IMR-90 (cell line): ENCODE data around the gene PRLH. TPM values are rescaled to one million over a fixed set of nuclear protein-coding genes. Genes with fewer than 3 reads are reported as not detected.

Experiments used
- BHLHE40 ChIP-seq: fragments of 150-350 bp; IDR thresholded peaks from 2 replicates; pipeline ENCODE4 v1.6.1; 2016; ENCODE audit warnings: mild to moderate bottlenecking, low read depth, low read length
- ELK1 ChIP-seq: fragments of 150-350 bp; IDR thresholded peaks from 2 replicates; pipeline ENCODE4 v1.6.1; 2016; ENCODE audit warnings: low read depth, mild to moderate bottlenecking, low read length, moderate library complexity, borderline replicate concordance
- FOS ChIP-seq: fragments of 150-350 bp; IDR thresholded peaks from 2 replicates; pipeline ENCODE4 v1.6.1; 2016; ENCODE audit warnings: low read depth, low read length
- RAD21 ChIP-seq: IDR thresholded peaks from 2 replicates; pipeline ENCODE4 v1.6.1; 2012; ENCODE audit warnings: low read length, improper control_type of control experiment
- polyA plus RNA-seq, 3 experiments: library from polyadenylated mRNA; depleted of rRNA; stranded (reverse); fragments of >200 nt; gene quantifications; 2 replicates each; pipeline ENCODE4 v1.2.3, GENCODE V29; 2012; ENCODE audit warnings: low replicate concordance in 1 of 3
- total RNA-seq: library from RNA; depleted of rRNA; stranded (reverse); fragments of >200 nt; gene quantifications from 2 replicates; pipeline ENCODE4 v1.2.3, GENCODE V29; 2012

The PRLH gene
- total and polyA plus RNA-seq, 2 of the 4 experiments (the other 2 are of a cell fraction): not detected

- no peak for TF ChIP-seq ELK1
- no peak for TF ChIP-seq FOS
- peak; percentile 45 for TF ChIP-seq RAD21
- TF ChIP-seq BHLHE40: no peak
Observed at GRCh38 chr2:237600205-237600846, 34.0 kb downstream of the PRLH start (continued).
